ENCODE measurements around the gene PHF3. TPM values are rescaled to one million over a fixed set of nuclear protein-coding genes. Genes with fewer than 3 reads are reported as not detected.

Gene PHF3
- total RNA-seq, 4 donors from 2014 or later, result 60.0 to 98.1 (median 79.8) TPM

- Histone ChIP-seq H3K4me1 (peaks cover 0 to 5% (median 0%) of the 10 kb centered on the region in 3 donors), H3K27me3 (no peaks in the 10 kb centered on the region), H3K4me3 (no peak overlapping the region), H3K36me3 (no peaks in the 10 kb centered on the region), H3K27ac (no peak overlapping the region), H3K9me3 (no peaks in the 10 kb centered on the region)
- 0% methylated on average over 1 of the region's 1 CpG; no CpG with 5 or more reads in 1 of the 2 donors for WGBS, 2 donors (ENCODE audit: low coverage in 1 of 2)
- no peak for ATAC-seq
- TF ChIP-seq POLR2AphosphoS5 (IDR thresholded peaks at IDR 0.05) (no peak), EP300 (IDR thresholded peaks at IDR 0.05) (no peak), POLR2A (IDR thresholded peaks at IDR 0.05) (no peak), CTCF (IDR thresholded peaks at IDR 0.05) (no peak)
Measured at GRCh38 chr6:63739094-63739687, 103.6 kb downstream of the PHF3 start.

DNA sequence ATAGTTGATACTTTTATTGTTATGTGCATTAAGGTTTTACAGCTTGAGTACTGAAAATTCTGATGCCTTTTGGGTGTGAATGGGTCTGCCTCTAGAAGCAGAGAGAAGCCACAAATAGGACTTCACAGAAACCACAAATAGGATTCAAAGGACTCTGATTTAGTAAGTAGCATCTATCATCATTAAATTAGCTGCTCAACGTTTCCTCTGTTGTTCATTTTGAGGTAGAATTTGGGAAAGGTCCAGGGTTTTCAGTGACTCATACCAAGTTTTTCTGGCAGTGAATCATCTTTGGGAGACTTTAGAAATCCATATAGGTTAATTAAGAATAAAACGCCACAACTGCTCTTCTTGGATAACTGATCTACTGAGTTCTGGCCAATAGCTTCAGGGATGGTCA lies 105.1 kb downstream of the PHF3 start:
- WGBS, 2 donors (ENCODE audit: low coverage in 1 of 2), result 9 to 14% methylated on average over 2 of the region's 2 CpGs
- Histone ChIP-seq H3K27me3 (no peaks in the 10 kb centered on the region), H3K4me1 (peaks cover 0 to 5% (median 0%) of the 10 kb centered on the region in 3 donors), H3K36me3 (no peaks in the 10 kb centered on the region), H3K4me3 (no peak overlapping the region), H3K9me3 (no peaks in the 10 kb centered on the region), H3K27ac (no peak overlapping the region)
- no peak for TF ChIP-seq CTCF (IDR thresholded peaks at IDR 0.05)
- TF ChIP-seq POLR2AphosphoS5 (IDR thresholded peaks at IDR 0.05), result no peak
- TF ChIP-seq POLR2A (IDR thresholded peaks at IDR 0.05), result no peak
- no peak for TF ChIP-seq EP300 (IDR thresholded peaks at IDR 0.05)
- ATAC-seq, result no peak

GRCh38 chr6:63742060-63742459 lies 106.5 kb downstream of the PHF3 start:
- no peak for ATAC-seq
- Histone ChIP-seq H3K9me3 (peaks cover 0 to 3% (median 0%) of the 10 kb centered on the region in 3 donors), H3K4me1 (peaks cover 0 to 5% (median 0%) of the 10 kb centered on the region in 3 donors), H3K4me3 (no peak overlapping the region), H3K36me3 (no peaks in the 10 kb centered on the region), H3K27me3 (no peaks in the 10 kb centered on the region), H3K27ac (no peak overlapping the region)
- TF ChIP-seq POLR2A (IDR thresholded peaks at IDR 0.05) (no peak), POLR2AphosphoS5 (IDR thresholded peaks at IDR 0.05) (no peak), CTCF (IDR thresholded peaks at IDR 0.05) (no peak), EP300 (IDR thresholded peaks at IDR 0.05) (no peak)

GRCh38 chr6:63743691-63744090 lies 108.1 kb downstream of the PHF3 start:
- Histone ChIP-seq H3K4me3 (no peak overlapping the region), H3K9me3 (peaks cover 0 to 5% (median 0%) of the 10 kb centered on the region in 3 donors), H3K27ac (no peak overlapping the region), H3K36me3 (no peaks in the 10 kb centered on the region), H3K4me1 (peaks cover 0 to 5% (median 0%) of the 10 kb centered on the region in 3 donors), H3K27me3 (no peaks in the 10 kb centered on the region)
- ATAC-seq, result no peak
- TF ChIP-seq POLR2AphosphoS5 (IDR thresholded peaks at IDR 0.05) (no peak), EP300 (IDR thresholded peaks at IDR 0.05) (no peak), POLR2A (IDR thresholded peaks at IDR 0.05) (no peak), CTCF (IDR thresholded peaks at IDR 0.05) (no peak)

GRCh38 chr6:63744810-63745209 lies 109.2 kb downstream of the PHF3 start:
- H3K9me3 ChIP-seq, result peaks cover 0 to 5% (median 0%) of the 10 kb centered on the region in 3 donors
- TF ChIP-seq EP300 (IDR thresholded peaks at IDR 0.05), result no peak
- TF ChIP-seq POLR2A (IDR thresholded peaks at IDR 0.05), result no peak
- TF ChIP-seq CTCF (IDR thresholded peaks at IDR 0.05), result no peak
- no peak for TF ChIP-seq POLR2AphosphoS5 (IDR thresholded peaks at IDR 0.05)
- H3K4me1 ChIP-seq, result peaks cover 0 to 5% (median 0%) of the 10 kb centered on the region in 3 donors
- WGBS, 2 donors (ENCODE audit: low coverage in 1 of 2), result 79 to 100% methylated on average over 1 to 3 of the region's 4 CpGs
- no peaks in the 10 kb centered on the region for H3K36me3 ChIP-seq
- ATAC-seq, result no peak
- no peaks in the 10 kb centered on the region for H3K27me3 ChIP-seq
- no peak overlapping the region for H3K27ac ChIP-seq
- H3K4me3 ChIP-seq, result no peak overlapping the region

Measured in gastroesophageal sphincter (tissue), 4 donors.